Measurements from ENCODE around the gene TEKT3.

TEKT3 gene

GRCh38 chr17:15264542-15264941, 76.9 kb downstream of the TEKT3 start:
- no peak for DNase-seq (ENCODE audit: low spot score)

GRCh38 chr17:15263680-15264079, 77.7 kb downstream of the TEKT3 start:
- DNase-seq (ENCODE audit: low spot score), result no peak

GRCh38 chr17:15263206-15263579, 78.2 kb downstream of the TEKT3 start:
- peak; percentile 7 for DNase-seq (ENCODE audit: low spot score)

- peak; percentile 67 for DNase-seq (ENCODE audit: low spot score)
Measured at GRCh38 chr17:15262291-15263205, 78.8 kb downstream of the TEKT3 start.

- peak; percentile 9 for DNase-seq (ENCODE audit: low spot score)
Measured at GRCh38 chr17:15261802-15262290, 79.6 kb downstream of the TEKT3 start.

GRCh38 chr17:15261258-15261801, 80.1 kb downstream of the TEKT3 start:
- DNase-seq (ENCODE audit: low spot score), result no peak

GRCh38 chr17:15260376-15261257, 80.8 kb downstream of the TEKT3 start:
- DNase-seq (ENCODE audit: low spot score), result peak; percentile 71

- DNase-seq (ENCODE audit: low spot score), result no peak
Measured at GRCh38 chr17:15257796-15258512, 83.4 kb downstream of the TEKT3 start.

- DNase-seq (ENCODE audit: low spot score), result peak; percentile 79
Measured at GRCh38 chr17:15257258-15257788, 84.1 kb downstream of the TEKT3 start.

GRCh38 chr17:15256689-15257088, 84.7 kb downstream of the TEKT3 start:
- DNase-seq (ENCODE audit: low spot score), result no peak

- DNase-seq (ENCODE audit: low spot score), result no peak
Measured at GRCh38 chr17:15255713-15256454, 85.5 kb downstream of the TEKT3 start.
